Raji (cell line): Measurements from ENCODE around the gene BGLAP.

Experiments used
- POLR2A ChIP-seq: IDR thresholded peaks from 2 replicates; pipeline ENCODE4 v1.6.1; 2011; ENCODE audit warnings: low read depth, low read length, control low read depth; ENCODE audit not compliant: insufficient read depth

BGLAP gene

GRCh38 chr1:156241926-156242325 is at the start of gene BGLAP:
TSS of gene BGLAP (plus strand) at chr1:156242184. CDS start at chr1:156242232, 48 bp downstream.
- no peak for TF ChIP-seq POLR2A

- TF ChIP-seq POLR2A: no peak
Measured at GRCh38 chr1:156193208-156193487, 48.8 kb upstream of the BGLAP start.

GRCh38 chr1:156193488-156194299 is 48.3 kb upstream of the BGLAP start, which contains the start of gene SLC25A44:
TSS of gene SLC25A44 (plus strand) at chr1:156194104. CDS start at chr1:156199848, 5,744 bp downstream.
- peak; percentile 78 for TF ChIP-seq POLR2A

- no peak for TF ChIP-seq POLR2A
Measured at GRCh38 chr1:156194300-156194652, 47.7 kb upstream of the BGLAP start.

GRCh38 chr1:156195853-156196252 is 46.1 kb upstream of the BGLAP start:
- TF ChIP-seq POLR2A: no peak

GRCh38 chr1:156196445-156196844 is 45.5 kb upstream of the BGLAP start:
- no peak for TF ChIP-seq POLR2A

- TF ChIP-seq POLR2A: no peak
Measured at GRCh38 chr1:156198831-156199349, 43.1 kb upstream of the BGLAP start.

GRCh38 chr1:156200044-156200443 is 41.9 kb upstream of the BGLAP start:
- no peak for TF ChIP-seq POLR2A

GRCh38 chr1:156203331-156203730 is 38.7 kb upstream of the BGLAP start:
- no peak for TF ChIP-seq POLR2A

- TF ChIP-seq POLR2A: no peak
Measured at GRCh38 chr1:156204686-156205085, 37.3 kb upstream of the BGLAP start.

- TF ChIP-seq POLR2A: no peak
Measured at GRCh38 chr1:156211243-156211642, 30.7 kb upstream of the BGLAP start.

GRCh38 chr1:156212130-156212529 is 29.9 kb upstream of the BGLAP start:
- TF ChIP-seq POLR2A: no peak

- TF ChIP-seq POLR2A: peak; percentile 82
Measured at GRCh38 chr1:156212833-156213643, 28.9 kb upstream of the BGLAP start, which contains the start of gene PMF1. TSS of gene PMF1 (plus strand) at chr1:156213007. CDS start at chr1:156213016, 9 bp downstream.

- no peak for TF ChIP-seq POLR2A
Measured at GRCh38 chr1:156213644-156213966, 28.4 kb upstream of the BGLAP start.

- no peak for TF ChIP-seq POLR2A
Measured at GRCh38 chr1:156214024-156214748, 27.8 kb upstream of the BGLAP start.

- no peak for TF ChIP-seq POLR2A
Measured at GRCh38 chr1:156217871-156218270, 24.1 kb upstream of the BGLAP start.

GRCh38 chr1:156220226-156220625 is 21.8 kb upstream of the BGLAP start:
- no peak for TF ChIP-seq POLR2A
